Measurements from ENCODE around the gene SYCP3. TPM values are rescaled to one million over a fixed set of nuclear protein-coding genes. Genes with fewer than 3 reads are reported as not detected.

Gene SYCP3
- 0.06 and 0.07 TPM in 2 replicates for polyA plus RNA-seq (2012; rRNA removed)
- polyA plus RNA-seq (2012; cell fraction: cytosol; rRNA removed) = 0.03 TPM in 1 of 2 replicates, not detected in the other
- polyA plus RNA-seq (2012; cell fraction: nucleus; rRNA removed) = 0.26 and 0.30 TPM in 2 replicates

- Histone ChIP-seq H3K27me3 (ENCODE audit: insufficient read depth) (no peaks in the 10 kb centered on the region), H3F3A (replicated peaks; ENCODE audit: insufficient read depth) (peaks cover 5% of the 10 kb centered on the region), H3K9me3 (no peaks in the 10 kb centered on the region), H3K9ac (no peak within 1 kb of the TSS), H3K36me3 (replicated peaks in 1 of 2; ENCODE audit: control insufficient read depth in 1 of 2, insufficient read depth in 2 of 2, low read length in 1 of 2) (peaks cover 4 to 10% of the 10 kb centered on the region in 2 experiments), H3K9me2 (no peaks in the 10 kb centered on the region), H2AFZ (ENCODE audit: low read depth) (no peak within 1 kb of the TSS), H3K4me1 (ENCODE audit: control insufficient read depth in 1 of 2, insufficient read depth in 2 of 2, low read depth in 1 of 2, low read length in 1 of 2) (peaks cover 0 to 3% of the 10 kb centered on the region in 2 experiments; a peak in 1 of 4 replicates), H3K27ac (ENCODE audit: low read depth in 2 of 2, low read length in 1 of 2) (no peak within 1 kb of the TSS), H3K79me2 (ENCODE audit: insufficient read depth) (no peaks in the 10 kb centered on the region), H3K4me2 (no peak within 1 kb of the TSS), H3K4me3 (ENCODE audit: low read depth in 2 of 2, low read length in 1 of 2) (no peak within 1 kb of the TSS), H4K20me1 (ENCODE audit: insufficient read depth) (no peaks in the 10 kb centered on the region)
- ChIA-PET CTCF (no interaction called here), POLR2A (no interaction called here)
- DNase-seq = peak; percentile 16
- no peak for TF ChIP-seq RCOR1 (IDR thresholded peaks at IDR 0.05; ENCODE audit: low read length)
- no peak for TF ChIP-seq TEAD4 (IDR thresholded peaks at IDR 0.05; ENCODE audit: borderline replicate concordance, insufficient read depth)
- no peak for TF ChIP-seq EZH2phosphoT487 (IDR thresholded peaks at IDR 0.05; ENCODE audit: borderline replicate concordance, low read depth)
- TF ChIP-seq SIN3A (IDR thresholded peaks at IDR 0.05; ENCODE audit: borderline replicate concordance, low read depth, low read length) = no peak
- TF ChIP-seq MXI1 (IDR thresholded peaks at IDR 0.05; ENCODE audit: low read depth, low read length) = no peak
- no peak for TF ChIP-seq CHD2 (IDR thresholded peaks at IDR 0.05; ENCODE audit: low read length, partially characterized antibody)
- TF ChIP-seq MEF2A (IDR thresholded peaks at IDR 0.05; ENCODE audit: borderline replicate concordance, low read depth) = no peak
- no peak for TF ChIP-seq RXRA (IDR thresholded peaks at IDR 0.05; ENCODE audit: borderline replicate concordance, low read depth)
- TF ChIP-seq NRF1 (IDR thresholded peaks at IDR 0.05; ENCODE audit: low read depth, low read length) = no peak
- no peak for TF ChIP-seq CTCF (IDR thresholded peaks at IDR 0.05)
- no peak for TF ChIP-seq JUND (IDR thresholded peaks at IDR 0.05)
- TF ChIP-seq IRF3 (IDR thresholded peaks at IDR 0.05; ENCODE audit: low read depth, low read length) = no peak
- WGBS (ENCODE audit: low lambda C conversion rate) = 97% methylated on average over 55 of the region's 57 CpGs
These were observed at the start of gene SYCP3 for GRCh38 chr12:101738920-101739665. Gene SYCP3 (minus strand): TSS chr12:101739462. CDS start chr12:101737935, 1,527 bp downstream.

DNA sequence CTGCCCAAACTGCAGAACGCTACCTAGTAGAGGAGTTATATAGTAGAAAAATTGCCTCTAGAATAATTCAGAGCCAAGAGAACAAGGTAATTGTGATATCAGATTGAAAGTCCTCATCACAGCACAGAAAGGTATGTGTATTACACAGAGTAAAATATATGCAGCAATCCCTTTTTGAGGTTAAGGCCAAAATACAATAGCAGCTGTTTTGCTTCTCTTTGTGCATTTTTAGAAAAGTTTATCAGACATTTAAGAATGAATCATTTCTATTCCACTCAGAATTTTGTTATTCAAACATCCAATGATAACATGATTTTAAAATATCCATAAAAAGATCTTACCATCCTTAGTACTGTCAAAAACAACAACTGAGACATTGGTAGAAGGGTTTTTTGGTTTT lies 46.4 kb upstream of the SYCP3 start:
- H3K79me2 ChIP-seq (ENCODE audit: insufficient read depth) = no peaks in the 10 kb centered on the region
- H3F3A ChIP-seq (replicated peaks; ENCODE audit: insufficient read depth) = peaks cover 8% of the 10 kb centered on the region
- no peaks in the 10 kb centered on the region for H3K9me2 ChIP-seq
- no peak overlapping the region for H3K4me3 ChIP-seq (ENCODE audit: low read depth in 2 of 2, low read length in 1 of 2)
- no peak overlapping the region for H3K9ac ChIP-seq
- ChIA-PET CTCF (interaction anchor here (2.2 to 4.6 kb wide), 2 partner anchors 13 to 45 kb away, joined by 11 to 25 read pairs; partner anchors contain the start of gene GNPTAB), POLR2A (no interaction called here)
- DNase-seq = no peak
- 0 out of 4 replicates have a peak overlapping the region, but pooled peaks of 1 of the 2 experiments have one; percentile 6 for H3K27ac ChIP-seq (ENCODE audit: low read depth in 2 of 2, low read length in 1 of 2)
- H3K9me3 ChIP-seq = no peaks in the 10 kb centered on the region
- no peak overlapping the region for H2AFZ ChIP-seq (ENCODE audit: low read depth)
- no peaks in the 10 kb centered on the region for H3K4me1 ChIP-seq (ENCODE audit: control insufficient read depth in 1 of 2, insufficient read depth in 2 of 2, low read depth in 1 of 2, low read length in 1 of 2)
- H3K36me3 ChIP-seq (replicated peaks in 1 of 2; ENCODE audit: control insufficient read depth in 1 of 2, insufficient read depth in 2 of 2, low read length in 1 of 2) = peaks cover under 1 to 6% of the 10 kb centered on the region in 2 experiments
- no peaks in the 10 kb centered on the region for H4K20me1 ChIP-seq (ENCODE audit: insufficient read depth)
- H3K27me3 ChIP-seq (ENCODE audit: insufficient read depth) = no peaks in the 10 kb centered on the region
- no peak overlapping the region for H3K4me2 ChIP-seq
- WGBS (ENCODE audit: low lambda C conversion rate) = 100% methylated on average over 1 of the region's 1 CpG
- TF ChIP-seq NRF1 (IDR thresholded peaks at IDR 0.05; ENCODE audit: low read depth, low read length) (no peak), MAX (IDR thresholded peaks at IDR 0.05; ENCODE audit: low read depth) (no peak), GABPA (IDR thresholded peaks at IDR 0.05; ENCODE audit: low read depth) (no peak), PBX3 (IDR thresholded peaks at IDR 0.05) (no peak), NFIC (IDR thresholded peaks at IDR 0.05; ENCODE audit: borderline replicate concordance) (no peak), TCF12 (IDR thresholded peaks at IDR 0.05) (no peak), TEAD4 (IDR thresholded peaks at IDR 0.05; ENCODE audit: borderline replicate concordance, insufficient read depth) (no peak), CTCF (IDR thresholded peaks at IDR 0.05) (no peak), SIN3A (IDR thresholded peaks at IDR 0.05; ENCODE audit: borderline replicate concordance, low read depth, low read length) (no peak), USF1 (IDR thresholded peaks at IDR 0.05; ENCODE audit: borderline replicate concordance, low read depth) (no peak), MXI1 (IDR thresholded peaks at IDR 0.05; ENCODE audit: low read depth, low read length) (no peak)

All from SK-N-SH (cell line).